NCI-H1417 treated with DMSO at 0.1 percent for 48 hours (cell line): ENCODE results near the gene PEAK3.

Experiments used
- DNase-seq: peaks from one replicate; lab custom pipeline; 2025; lab: John Stamatoyannopoulos, UW

Gene PEAK3

GRCh38 chr19:2236314-2237050 lies 45.5 kb downstream of the PEAK3 start, which contains the start of the genes PLEKHJ1 and SF3A2:
Gene PLEKHJ1 (minus strand): TSS chr19:2236329. CDS start chr19:2236248, 81 bp downstream.
Gene SF3A2 (plus strand): TSS chr19:2236824. CDS start chr19:2243419, 6,595 bp downstream.
- DNase-seq, result peak; percentile 92

GRCh38 chr19:2236064-2236313 lies 46.0 kb downstream of the PEAK3 start:
- no peak for DNase-seq

GRCh38 chr19:2235381-2236063 lies 46.5 kb downstream of the PEAK3 start:
- peak; percentile 75 for DNase-seq

- DNase-seq, result no peak
Observed at GRCh38 chr19:2234996-2235380, 47.0 kb downstream of the PEAK3 start.

- DNase-seq, result no peak
Observed at GRCh38 chr19:2233601-2234280, 48.2 kb downstream of the PEAK3 start.

- DNase-seq, result no peak
Observed at GRCh38 chr19:2232286-2233151, 49.5 kb downstream of the PEAK3 start.

GRCh38 chr19:2231621-2232221 lies 50.3 kb downstream of the PEAK3 start:
- no peak for DNase-seq

- DNase-seq, result no peak
Observed at GRCh38 chr19:2230807-2231533, 51.0 kb downstream of the PEAK3 start.

- DNase-seq, result no peak
Observed at GRCh38 chr19:2230033-2230531, 51.9 kb downstream of the PEAK3 start.

- DNase-seq, result no peak
Observed at GRCh38 chr19:2229103-2230032, 52.6 kb downstream of the PEAK3 start.

- no peak for DNase-seq
Observed at GRCh38 chr19:2228157-2229030, 53.6 kb downstream of the PEAK3 start.

GRCh38 chr19:2227415-2228156 lies 54.4 kb downstream of the PEAK3 start:
- peak; percentile 70 for DNase-seq

- no peak for DNase-seq
Observed at GRCh38 chr19:2226840-2227360, 55.1 kb downstream of the PEAK3 start.

GRCh38 chr19:2226051-2226839 lies 55.7 kb downstream of the PEAK3 start:
- no peak for DNase-seq

GRCh38 chr19:2225415-2226050 lies 56.4 kb downstream of the PEAK3 start:
- DNase-seq, result no peak

GRCh38 chr19:2224754-2225349 lies 57.1 kb downstream of the PEAK3 start:
- no peak for DNase-seq
